ENCODE data around the gene PUM2.

Gene PUM2

GRCh38 chr2:20230114-20230425 is 120.6 kb downstream of the PUM2 start:
- Histone ChIP-seq H3K4me2 (ENCODE audit: low read depth, low read length) (no peak overlapping the region), H3K4me1 (ENCODE audit: low read length) (peaks cover 15% of the 10 kb centered on the region)
- no peak for TF ChIP-seq EZH2 (optimal IDR thresholded peaks at IDR 0.05; ENCODE audit: low read depth, low read length)
- TF ChIP-seq CTCF (IDR thresholded peaks at IDR 0.05; ENCODE audit: low read length): no peak
- no peak for TF ChIP-seq EZH2phosphoT487 (IDR thresholded peaks at IDR 0.05; ENCODE audit: low read length)

GRCh38 chr2:20229322-20230113 is 121.1 kb downstream of the PUM2 start:
- Histone ChIP-seq H3K27me3 (replicated peaks; ENCODE audit: insufficient read depth, low read length) (no peaks in the 10 kb centered on the region), H3K9ac (ENCODE audit: low read length) (no peak overlapping the region), H3K9me2 (replicated peaks; ENCODE audit: insufficient read depth, low read length) (no peaks in the 10 kb centered on the region), H3K79me2 (ENCODE audit: low read length) (peaks cover 8% of the 10 kb centered on the region), H3F3A (ENCODE audit: insufficient read depth, low read length) (peaks cover 13% of the 10 kb centered on the region), H3K9me3 (replicated peaks; ENCODE audit: insufficient read depth, low read length) (no peaks in the 10 kb centered on the region), H2AFZ (ENCODE audit: low read length) (no peak overlapping the region), H3K4me1 (ENCODE audit: low read length) (peaks cover 15% of the 10 kb centered on the region), H4K20me1 (ENCODE audit: insufficient read depth, low read length) (no peaks in the 10 kb centered on the region), H3K4me2 (ENCODE audit: low read depth, low read length) (no peak overlapping the region), H3K4me3 (ENCODE audit: low read length) (no peak overlapping the region), H3K36me3 (replicated peaks; ENCODE audit: insufficient read depth, low read length) (no peaks in the 10 kb centered on the region), H3K27ac (ENCODE audit: low read length) (no peak overlapping the region)
- no peak for DNase-seq
- TF ChIP-seq CTCF (IDR thresholded peaks at IDR 0.05; ENCODE audit: low read length): no peak
- TF ChIP-seq EZH2 (optimal IDR thresholded peaks at IDR 0.05; ENCODE audit: low read depth, low read length): no peak
- no peak for TF ChIP-seq EZH2phosphoT487 (IDR thresholded peaks at IDR 0.05; ENCODE audit: low read length)

More at GRCh38 chr2:20230114-20230425, 120.6 kb downstream of the PUM2 start:
- no peaks in the 10 kb centered on the region for H3K36me3 ChIP-seq (replicated peaks; ENCODE audit: insufficient read depth, low read length)
- H3K4me3 ChIP-seq (ENCODE audit: low read length): no peak overlapping the region
- no peaks in the 10 kb centered on the region for H3K9me2 ChIP-seq (replicated peaks; ENCODE audit: insufficient read depth, low read length)
- DNase-seq: no peak
- H3F3A ChIP-seq (ENCODE audit: insufficient read depth, low read length): peaks cover 13% of the 10 kb centered on the region
- H3K79me2 ChIP-seq (ENCODE audit: low read length): peaks cover 4% of the 10 kb centered on the region; the same call in 1 of the 2 replicates
- H3K27me3 ChIP-seq (replicated peaks; ENCODE audit: insufficient read depth, low read length): no peaks in the 10 kb centered on the region
- no peaks in the 10 kb centered on the region for H3K9me3 ChIP-seq (replicated peaks; ENCODE audit: insufficient read depth, low read length)
- no peak overlapping the region for H2AFZ ChIP-seq (ENCODE audit: low read length)
- H4K20me1 ChIP-seq (ENCODE audit: insufficient read depth, low read length): no peaks in the 10 kb centered on the region
- H3K9ac ChIP-seq (ENCODE audit: low read length): no peak overlapping the region
- H3K27ac ChIP-seq (ENCODE audit: low read length): no peak overlapping the region

- peaks cover 19% of the 10 kb centered on the region for H3F3A ChIP-seq (ENCODE audit: insufficient read depth, low read length)
These were observed 122.6 kb downstream of the PUM2 start for GRCh38 chr2:20227894-20228505.

More at GRCh38 chr2:20227894-20228505, 122.6 kb downstream of the PUM2 start:
- Histone ChIP-seq H3K4me1 (ENCODE audit: low read length) (peaks cover 15% of the 10 kb centered on the region), H3K9me3 (replicated peaks; ENCODE audit: insufficient read depth, low read length) (no peaks in the 10 kb centered on the region), H2AFZ (ENCODE audit: low read length) (no peak overlapping the region), H3K4me3 (ENCODE audit: low read length) (no peak overlapping the region), H3K27ac (ENCODE audit: low read length) (no peak overlapping the region), H3K4me2 (ENCODE audit: low read depth, low read length) (no peak overlapping the region), H4K20me1 (ENCODE audit: insufficient read depth, low read length) (no peaks in the 10 kb centered on the region), H3K79me2 (ENCODE audit: low read length) (peaks cover 23% of the 10 kb centered on the region), H3K9me2 (replicated peaks; ENCODE audit: insufficient read depth, low read length) (no peaks in the 10 kb centered on the region), H3K36me3 (replicated peaks; ENCODE audit: insufficient read depth, low read length) (no peaks in the 10 kb centered on the region), H3K9ac (ENCODE audit: low read length) (no peak overlapping the region), H3K27me3 (replicated peaks; ENCODE audit: insufficient read depth, low read length) (no peaks in the 10 kb centered on the region)
- DNase-seq: no peak
- TF ChIP-seq CTCF (IDR thresholded peaks at IDR 0.05; ENCODE audit: low read length) (no peak), EZH2 (optimal IDR thresholded peaks at IDR 0.05; ENCODE audit: low read depth, low read length) (no peak), EZH2phosphoT487 (IDR thresholded peaks at IDR 0.05; ENCODE audit: low read length) (no peak)

All from MM.1S (cell line).